GM10266 (cell line): ENCODE results near the gene IKZF4.
"Not testable (repeated sequence)": the region's sequence is repeated elsewhere in the genome, so short reads cannot be mapped to it uniquely, and the experiment has no call there.

Source experiments
- DNase-seq: peaks from one replicate; pipeline ENCODE4 v3.0.0; 2012; ENCODE audit errors: extremely low spot score
- TF ChIP-seq, protein P1 (sequence below): IDR thresholded peaks from 2 replicates; pipeline ENCODE4 v1.5.1; 2012; ENCODE audit warnings: mild to moderate bottlenecking, low read depth; ENCODE audit not compliant: control insufficient read depth, insufficient read depth; ENCODE audit errors: missing control alignments

Gene IKZF4

DNA sequence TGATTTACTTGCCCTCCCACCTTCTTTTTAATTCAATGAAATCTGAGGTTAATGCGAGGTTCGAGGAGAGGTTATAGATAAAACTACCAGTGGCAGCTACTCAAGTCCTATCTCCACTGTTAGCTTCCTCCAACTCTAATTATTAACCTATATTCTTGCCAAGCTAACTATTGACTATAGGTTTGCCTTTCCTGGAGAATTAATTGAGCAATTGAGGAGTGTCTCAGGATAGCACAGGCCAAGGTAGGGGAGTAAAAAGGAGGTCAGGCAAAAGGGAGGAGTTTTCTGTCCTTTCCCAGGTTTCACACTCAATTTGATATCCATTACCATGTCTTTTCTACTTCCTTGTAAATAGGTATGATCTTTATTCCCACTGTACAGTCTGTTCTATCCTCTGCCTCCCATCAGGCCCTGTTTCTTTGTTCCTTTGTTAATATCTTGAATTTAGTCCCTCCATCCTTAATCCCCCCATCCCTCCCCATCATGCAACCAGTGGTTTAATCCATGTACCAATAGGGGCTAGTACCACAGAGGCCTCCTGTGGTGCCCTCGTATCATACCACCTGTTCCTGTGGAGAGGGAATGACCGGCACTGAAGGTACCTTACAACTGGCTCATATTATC, 27.5 kb upstream of the IKZF4 start:
- TF ChIP-seq, protein P1, sequence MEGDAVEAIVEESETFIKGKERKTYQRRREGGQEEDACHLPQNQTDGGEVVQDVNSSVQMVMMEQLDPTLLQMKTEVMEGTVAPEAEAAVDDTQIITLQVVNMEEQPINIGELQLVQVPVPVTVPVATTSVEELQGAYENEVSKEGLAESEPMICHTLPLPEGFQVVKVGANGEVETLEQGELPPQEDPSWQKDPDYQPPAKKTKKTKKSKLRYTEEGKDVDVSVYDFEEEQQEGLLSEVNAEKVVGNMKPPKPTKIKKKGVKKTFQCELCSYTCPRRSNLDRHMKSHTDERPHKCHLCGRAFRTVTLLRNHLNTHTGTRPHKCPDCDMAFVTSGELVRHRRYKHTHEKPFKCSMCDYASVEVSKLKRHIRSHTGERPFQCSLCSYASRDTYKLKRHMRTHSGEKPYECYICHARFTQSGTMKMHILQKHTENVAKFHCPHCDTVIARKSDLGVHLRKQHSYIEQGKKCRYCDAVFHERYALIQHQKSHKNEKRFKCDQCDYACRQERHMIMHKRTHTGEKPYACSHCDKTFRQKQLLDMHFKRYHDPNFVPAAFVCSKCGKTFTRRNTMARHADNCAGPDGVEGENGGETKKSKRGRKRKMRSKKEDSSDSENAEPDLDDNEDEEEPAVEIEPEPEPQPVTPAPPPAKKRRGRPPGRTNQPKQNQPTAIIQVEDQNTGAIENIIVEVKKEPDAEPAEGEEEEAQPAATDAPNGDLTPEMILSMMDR = no peak
- DNase-seq = no peak

DNA sequence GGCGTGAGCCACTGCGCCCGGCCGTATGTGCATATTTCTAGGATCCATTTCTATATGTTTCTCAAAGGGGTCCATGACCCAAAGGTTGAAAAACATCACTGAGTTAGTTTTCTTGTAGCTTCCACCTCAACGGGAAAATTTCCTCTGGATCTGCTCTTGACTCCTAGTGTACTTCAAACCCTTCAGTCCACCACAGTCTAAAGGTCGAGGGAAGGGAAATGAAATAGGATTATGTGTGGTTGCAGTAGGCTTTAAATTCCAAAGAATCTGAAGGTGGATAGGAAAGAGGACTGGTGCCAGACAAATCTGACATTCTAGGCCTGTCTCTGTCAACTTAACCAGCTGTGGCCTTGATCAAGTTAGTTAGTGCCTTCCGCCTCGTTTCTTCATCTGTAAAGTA, 25.5 kb upstream of the IKZF4 start:
- TF ChIP-seq, protein P1 = no peak
- DNase-seq = no peak

DNA sequence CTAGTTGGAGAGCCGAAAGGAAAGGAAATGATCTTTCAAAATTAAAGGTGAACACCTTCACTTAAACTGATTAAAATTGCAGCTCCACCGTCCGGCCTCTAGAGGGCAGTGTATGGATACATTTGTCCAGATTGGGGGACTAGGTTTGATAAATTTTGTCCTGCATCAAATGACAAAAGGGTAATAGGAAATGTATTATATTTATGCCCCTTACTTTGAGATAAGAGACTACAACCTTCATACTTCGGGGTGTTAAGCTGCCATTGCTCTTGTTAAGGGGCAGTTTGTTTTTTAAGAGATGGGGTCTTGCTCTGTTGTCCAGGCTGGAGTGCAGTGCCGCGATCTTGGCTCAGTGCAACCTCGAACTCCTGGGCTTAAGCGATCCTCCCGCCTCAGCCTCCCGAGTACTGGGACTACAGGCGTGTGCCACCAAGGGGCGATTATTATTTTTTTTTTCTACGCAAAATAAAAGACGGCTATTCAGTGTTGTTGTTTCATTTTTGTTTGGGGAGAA, 24.6 kb upstream of the IKZF4 start:
- peak; percentile 66 for DNase-seq
- TF ChIP-seq, protein P1 = peak; percentile 89

DNA sequence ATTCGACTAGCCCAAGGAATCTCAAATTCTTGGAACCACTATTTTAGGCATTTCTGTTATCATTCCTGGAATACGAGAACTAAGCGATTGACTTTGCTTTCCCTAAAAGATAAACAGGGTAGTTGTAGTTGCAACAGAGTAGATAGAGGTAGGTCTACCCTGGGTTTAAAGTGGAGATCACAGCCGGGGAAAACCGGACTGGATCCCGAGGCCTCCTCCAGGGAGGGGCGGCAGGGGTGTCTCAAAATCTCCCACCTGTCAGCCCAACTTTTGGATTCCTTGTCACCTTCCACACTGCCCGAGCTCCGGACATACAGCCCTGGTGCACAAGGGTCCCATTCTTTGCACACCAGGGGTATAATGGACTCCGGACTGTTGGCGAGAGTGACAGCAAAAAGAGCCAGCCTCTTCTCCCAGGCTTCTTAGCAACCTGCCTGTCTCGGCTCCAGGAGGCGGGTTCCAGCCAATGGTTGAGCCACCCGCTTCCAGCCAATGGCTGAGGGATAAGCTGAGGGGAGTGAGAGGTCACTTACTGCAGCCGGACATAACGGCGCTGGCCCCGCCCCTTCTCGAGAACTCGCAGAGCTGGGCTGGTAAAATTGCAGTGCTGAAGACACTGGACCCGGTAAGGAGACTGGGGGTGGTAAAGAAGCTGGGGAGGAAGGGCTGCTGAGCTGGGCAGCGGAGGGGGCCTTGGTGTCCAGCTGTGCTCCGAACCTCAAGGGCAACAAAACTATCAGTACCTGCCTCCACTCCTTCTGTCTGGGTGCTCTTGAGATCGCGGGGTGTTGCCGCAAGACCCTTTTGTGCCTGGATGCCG, 23.9 kb upstream of the IKZF4 start, which contains the start of gene SUOX:
SUOX (plus strand) TSS at position 562 of the 820 bp plus-strand sequence. CDS start 4,946 bp downstream, outside the sequence.
- peak; percentile 98 for DNase-seq
- TF ChIP-seq, protein P1 = no peak

DNA sequence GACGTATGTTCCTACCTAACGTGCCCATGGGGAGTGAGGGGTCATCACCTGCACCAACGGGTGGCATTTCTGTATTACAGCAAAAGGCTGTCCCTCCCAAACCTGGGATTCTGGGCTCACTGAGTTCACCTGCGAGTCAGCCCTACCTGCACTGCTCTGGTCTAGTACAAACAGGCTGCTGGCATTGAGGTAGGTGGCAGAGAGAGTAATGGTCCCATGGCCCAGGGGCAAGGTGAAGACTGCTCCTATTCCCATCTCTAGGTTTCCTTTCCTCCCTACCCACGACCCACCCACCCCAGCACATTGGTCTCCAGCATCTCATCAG, 23.3 kb upstream of the IKZF4 start:
- no peak for DNase-seq
- TF ChIP-seq, protein P1 = no peak

DNA sequence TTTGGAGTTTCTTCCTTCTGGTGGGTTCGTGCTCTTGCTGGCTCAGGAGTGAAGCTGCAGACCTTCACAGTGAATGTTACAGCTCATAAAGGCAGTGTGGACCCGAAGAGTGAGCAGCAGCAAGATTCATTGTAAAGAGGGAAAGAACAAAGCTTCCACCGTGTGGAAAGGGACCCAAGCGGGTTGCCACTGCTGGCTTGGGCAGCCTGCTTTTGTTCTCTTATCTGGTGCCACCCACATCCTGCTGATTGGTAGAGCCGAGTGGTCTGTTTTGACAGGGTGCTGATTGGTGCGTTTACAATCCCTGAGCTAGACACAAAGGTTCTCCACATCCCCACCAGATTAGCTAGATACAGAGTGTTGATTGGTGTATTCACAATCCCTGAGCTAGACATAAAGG, 21.3 kb upstream of the IKZF4 start:
- DNase-seq = not testable (repeated sequence)

DNA sequence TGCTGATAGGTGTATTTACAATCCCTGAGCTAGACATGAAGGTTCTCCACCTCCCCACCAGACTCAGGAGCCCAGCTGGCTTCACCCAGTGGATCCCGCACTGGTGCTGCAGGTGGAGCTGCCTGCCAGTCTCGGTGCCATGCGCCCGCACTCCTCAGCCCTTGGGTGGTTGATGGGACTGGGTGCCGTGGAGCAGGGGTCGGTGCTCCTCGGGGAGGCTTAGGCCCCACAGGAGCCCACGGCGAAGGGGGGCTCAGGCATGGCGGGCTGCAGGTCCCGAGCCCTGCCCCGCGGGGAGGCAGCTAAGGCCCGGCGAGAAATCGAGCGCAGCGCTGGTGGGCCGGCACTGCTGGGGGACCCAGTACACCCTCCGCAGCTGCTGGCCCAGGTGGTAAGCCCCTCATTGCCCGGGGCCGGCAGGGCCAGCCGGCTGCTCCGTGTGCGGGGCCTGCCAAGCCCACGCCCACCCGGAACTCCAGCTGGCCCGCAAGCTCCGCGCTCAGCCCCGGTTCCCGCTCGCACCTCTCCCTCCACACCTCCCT, 20.8 kb upstream of the IKZF4 start:
- not testable (repeated sequence) for DNase-seq

DNA sequence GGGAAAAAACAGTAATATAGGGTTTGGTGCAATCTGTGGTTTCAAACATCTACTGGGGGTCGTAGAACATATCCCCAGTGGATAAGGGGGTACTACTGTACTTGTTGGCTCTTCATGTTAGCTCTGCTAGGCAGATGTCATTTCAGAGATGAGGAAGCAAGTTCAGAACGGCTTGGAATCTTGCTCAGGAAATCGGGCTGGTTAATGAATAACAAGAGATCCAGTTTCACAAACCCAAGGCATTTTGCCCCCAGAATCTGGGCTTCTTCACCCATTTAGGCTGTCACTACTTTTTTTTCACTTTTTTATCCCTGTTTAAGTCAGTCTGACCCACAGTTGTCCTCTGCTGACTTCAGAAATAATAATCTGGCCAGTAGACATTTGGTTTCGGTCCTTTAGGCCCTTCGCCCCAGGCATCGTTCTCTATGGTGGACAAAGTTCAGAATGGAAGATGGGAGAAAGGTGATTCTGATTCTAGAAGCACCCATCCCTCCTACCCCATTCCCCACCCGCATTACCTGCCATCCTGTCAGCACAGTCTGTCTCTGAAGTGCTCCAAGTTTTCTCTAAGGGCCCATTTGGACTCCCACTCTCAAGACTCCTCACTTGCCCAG, 19.2 kb upstream of the IKZF4 start:
- DNase-seq = no peak
- TF ChIP-seq, protein P1 = no peak

DNA sequence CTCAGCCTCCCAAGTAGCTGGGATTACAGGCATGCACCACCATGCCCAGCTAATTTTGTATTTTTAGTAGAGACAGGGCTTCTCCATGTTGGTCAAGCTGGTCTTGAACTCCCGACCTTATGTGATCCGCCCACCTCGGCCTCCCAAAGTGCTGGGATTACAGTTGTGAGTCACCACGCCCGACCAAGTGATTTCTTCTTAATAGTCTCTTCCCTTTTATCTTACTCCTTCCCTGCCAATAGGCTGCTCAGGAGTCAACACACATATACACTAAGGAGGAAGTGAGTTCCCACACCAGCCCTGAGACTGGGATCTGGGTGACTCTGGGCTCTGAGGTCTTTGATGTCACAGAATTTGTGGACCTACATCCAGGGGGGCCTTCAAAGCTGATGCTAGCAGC, 17.5 kb upstream of the IKZF4 start:
- DNase-seq = not testable (repeated sequence)
